Measurements from ENCODE around the gene CEACAM19.
"Not testable (repeated sequence)": the region's sequence is repeated elsewhere in the genome, so short reads cannot be mapped to it uniquely, and the experiment has no call there.

CEACAM19 gene

GRCh38 chr19:44671400-44671799, at the start of gene CEACAM19:
TSS of gene CEACAM19 (plus strand) at chr19:44671482. CDS start at chr19:44671932, 450 bp downstream.
- no peak for DNase-seq

GRCh38 chr19:44623080-44623479, 48.2 kb upstream of the CEACAM19 start:
- no peak for DNase-seq

GRCh38 chr19:44623626-44624025, 47.7 kb upstream of the CEACAM19 start:
- no peak for DNase-seq

GRCh38 chr19:44624840-44625354, 46.4 kb upstream of the CEACAM19 start:
- DNase-seq = no peak

- not testable (repeated sequence) for DNase-seq
These were observed 45.6 kb upstream of the CEACAM19 start for GRCh38 chr19:44625637-44626036.

- no peak for DNase-seq
These were observed 45.1 kb upstream of the CEACAM19 start for GRCh38 chr19:44626048-44626624.

GRCh38 chr19:44627631-44628030, 43.7 kb upstream of the CEACAM19 start:
- DNase-seq = no peak

- DNase-seq = no peak
These were observed 42.5 kb upstream of the CEACAM19 start for GRCh38 chr19:44628793-44629192.

GRCh38 chr19:44631611-44632010, 39.7 kb upstream of the CEACAM19 start:
- DNase-seq = not testable (repeated sequence)

- DNase-seq = not testable (repeated sequence)
These were observed 37.2 kb upstream of the CEACAM19 start for GRCh38 chr19:44634058-44634457.

GRCh38 chr19:44634785-44635184, 36.5 kb upstream of the CEACAM19 start:
- no peak for DNase-seq

GRCh38 chr19:44635581-44636438, 35.5 kb upstream of the CEACAM19 start:
- no peak for DNase-seq

GRCh38 chr19:44636439-44637389, 34.6 kb upstream of the CEACAM19 start:
- no peak for DNase-seq

GRCh38 chr19:44637390-44637764, 33.9 kb upstream of the CEACAM19 start:
- no peak for DNase-seq

GRCh38 chr19:44640518-44640917, 30.8 kb upstream of the CEACAM19 start:
- no peak for DNase-seq

GRCh38 chr19:44641501-44642265, 29.6 kb upstream of the CEACAM19 start:
- no peak for DNase-seq

GRCh38 chr19:44642377-44642776, 28.9 kb upstream of the CEACAM19 start:
- no peak for DNase-seq

GRCh38 chr19:44643605-44644401, 27.5 kb upstream of the CEACAM19 start, which contains the start of gene PVR:
TSS of gene PVR (plus strand) at chr19:44643910. CDS start at chr19:44644097, 187 bp downstream.
- peak in 1 of 4 experiments; percentile 7 for DNase-seq

- no peak for DNase-seq
These were observed 26.8 kb upstream of the CEACAM19 start for GRCh38 chr19:44644402-44645016.

GRCh38 chr19:44645407-44646048, 25.8 kb upstream of the CEACAM19 start:
- DNase-seq = no peak

All from activated naive CD4-positive, alpha-beta T cell (primary cell).